ENCODE measurements around the gene STK10.
A peak's percentile ranks its signal among the peaks of the same experiment; 100 is the strongest.

Gene STK10

DNA sequence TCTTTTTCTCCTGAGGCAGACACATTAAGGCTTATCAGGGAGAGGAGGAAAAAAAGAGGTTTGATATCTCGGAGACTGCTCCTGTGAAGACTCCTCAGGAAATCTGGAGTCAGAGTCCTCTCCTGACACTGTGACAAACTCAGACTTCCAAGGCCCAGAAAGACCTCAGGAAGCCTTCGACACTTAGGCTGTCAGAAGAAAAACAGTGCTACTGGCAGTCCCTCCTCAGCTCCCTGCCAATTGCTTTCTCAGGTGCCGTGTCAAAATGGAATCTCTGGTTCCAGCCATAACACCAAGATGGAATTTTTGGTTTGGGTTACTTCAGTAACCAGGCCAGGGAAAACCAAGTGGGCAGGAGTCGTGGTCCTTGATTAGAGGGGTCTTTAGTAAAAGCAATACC is 4.1 kb downstream of the STK10 start:
- no peak overlapping the region for H3K4me3 ChIP-seq
- H3K9me3 ChIP-seq (ENCODE audit: low read depth, low read length) = no peaks in the 10 kb centered on the region
- H3K9ac ChIP-seq (ENCODE audit: insufficient read length) = no peak overlapping the region
- TF ChIP-seq FOXP2 (optimal IDR thresholded peaks at IDR 0.05; ENCODE audit: control extremely low read depth, extremely low read length, insufficient read depth) = no peak
- no peak for TF ChIP-seq EZH2 (IDR thresholded peaks at IDR 0.05)
- no peak for TF ChIP-seq POLR2AphosphoS5 (IDR thresholded peaks at IDR 0.05; ENCODE audit: borderline replicate concordance, low read depth, low read length)
- no peak overlapping the region for H3K27ac ChIP-seq
- DNase-seq (ENCODE audit: low read depth, low spot score) = no peak
- no peaks in the 10 kb centered on the region for H3K36me3 ChIP-seq (ENCODE audit: insufficient read depth, low read length)

GRCh38 chr5:172182291-172182690 is 5.7 kb downstream of the STK10 start:
- H3K9ac ChIP-seq (ENCODE audit: insufficient read length) = no peak overlapping the region
- no peaks in the 10 kb centered on the region for H3K9me3 ChIP-seq (ENCODE audit: low read depth, low read length)
- no peaks in the 10 kb centered on the region for H3K36me3 ChIP-seq (ENCODE audit: insufficient read depth, low read length)
- no peak overlapping the region for H3K27ac ChIP-seq
- TF ChIP-seq EZH2 (IDR thresholded peaks at IDR 0.05) (no peak), FOXP2 (optimal IDR thresholded peaks at IDR 0.05; ENCODE audit: control extremely low read depth, extremely low read length, insufficient read depth) (no peak), POLR2AphosphoS5 (IDR thresholded peaks at IDR 0.05; ENCODE audit: borderline replicate concordance, low read depth, low read length) (no peak)
- no peak for DNase-seq (ENCODE audit: low read depth, low spot score)
- H3K4me3 ChIP-seq = no peak overlapping the region

GRCh38 chr5:172180936-172181335 is 7.1 kb downstream of the STK10 start:
- no peak overlapping the region for H3K4me3 ChIP-seq
- no peak for DNase-seq (ENCODE audit: low read depth, low spot score)
- H3K9me3 ChIP-seq (ENCODE audit: low read depth, low read length) = no peaks in the 10 kb centered on the region
- no peak overlapping the region for H3K9ac ChIP-seq (ENCODE audit: insufficient read length)
- TF ChIP-seq FOXP2 (optimal IDR thresholded peaks at IDR 0.05; ENCODE audit: control extremely low read depth, extremely low read length, insufficient read depth) (no peak), EZH2 (IDR thresholded peaks at IDR 0.05) (no peak), POLR2AphosphoS5 (IDR thresholded peaks at IDR 0.05; ENCODE audit: borderline replicate concordance, low read depth, low read length) (no peak)
- H3K27ac ChIP-seq = no peak overlapping the region
- H3K36me3 ChIP-seq (ENCODE audit: insufficient read depth, low read length) = no peaks in the 10 kb centered on the region

DNA sequence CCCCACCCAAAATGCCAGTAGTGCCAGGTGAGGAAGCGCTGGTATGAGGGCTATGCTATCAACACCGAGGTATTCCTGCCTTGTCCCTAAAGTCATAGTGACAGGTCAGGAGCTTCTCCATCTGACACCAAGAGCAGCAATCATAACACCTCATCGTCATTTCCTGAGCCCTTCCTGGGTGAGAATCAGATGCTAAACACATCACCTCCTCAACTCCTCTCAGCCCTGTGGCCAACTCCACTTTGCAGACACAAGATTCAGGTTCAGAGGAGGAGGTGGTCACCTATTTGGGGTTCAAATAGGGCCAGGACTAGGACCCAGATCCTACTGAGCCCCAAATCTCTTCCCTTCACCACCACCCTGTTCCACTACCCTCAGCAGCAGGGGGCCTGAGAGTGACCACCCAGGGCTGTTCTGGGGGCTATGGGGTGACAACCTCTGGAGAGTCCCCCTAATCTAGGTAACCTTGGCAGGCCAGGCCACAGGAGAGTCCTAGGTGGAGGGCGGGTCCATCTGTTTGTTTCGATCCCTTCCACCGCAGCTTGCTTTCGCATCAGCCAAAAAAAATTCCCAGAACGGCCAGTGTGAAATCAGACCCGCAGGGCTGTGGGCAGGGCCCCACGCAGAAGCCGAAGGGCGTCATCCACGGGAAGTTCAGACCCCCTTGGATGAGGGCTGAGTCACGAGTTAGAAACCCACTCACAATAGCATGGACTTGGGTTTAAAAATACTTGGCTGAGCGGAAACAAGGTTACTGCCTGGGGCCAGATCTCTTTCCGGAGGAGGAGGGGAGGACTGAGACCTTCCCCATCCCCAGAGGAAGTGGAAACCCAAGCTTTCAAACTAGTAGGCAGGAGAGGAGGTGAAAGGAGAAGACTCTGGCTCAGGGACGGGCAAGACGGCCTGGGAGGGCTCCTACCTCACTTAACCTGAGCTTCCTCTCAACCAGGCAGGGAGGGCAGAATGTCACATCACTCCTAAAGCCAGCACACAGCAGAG is 8.7 kb downstream of the STK10 start:
- Histone ChIP-seq H3K36me3 (ENCODE audit: insufficient read depth, low read length) (no peaks in the 10 kb centered on the region), H3K27ac (peak overlapping the region; percentile 80), H3K9ac (ENCODE audit: insufficient read length) (peak overlapping the region; percentile 51), H3K4me3 (peak overlapping the region; percentile 65), H3K9me3 (ENCODE audit: low read depth, low read length) (no peaks in the 10 kb centered on the region)
- peak; percentile 62 for DNase-seq (ENCODE audit: low read depth, low spot score)
- TF ChIP-seq POLR2AphosphoS5 (IDR thresholded peaks at IDR 0.05; ENCODE audit: borderline replicate concordance, low read depth, low read length) = peak; percentile 65
- no peak for TF ChIP-seq EZH2 (IDR thresholded peaks at IDR 0.05)
- peak; percentile 27 for TF ChIP-seq FOXP2 (optimal IDR thresholded peaks at IDR 0.05; ENCODE audit: control extremely low read depth, extremely low read length, insufficient read depth)

GRCh38 chr5:172178301-172178987 is 9.6 kb downstream of the STK10 start:
- H3K27ac ChIP-seq = no peak overlapping the region
- no peak overlapping the region for H3K4me3 ChIP-seq
- no peak for TF ChIP-seq POLR2AphosphoS5 (IDR thresholded peaks at IDR 0.05; ENCODE audit: borderline replicate concordance, low read depth, low read length)
- TF ChIP-seq FOXP2 (optimal IDR thresholded peaks at IDR 0.05; ENCODE audit: control extremely low read depth, extremely low read length, insufficient read depth) = no peak
- TF ChIP-seq EZH2 (IDR thresholded peaks at IDR 0.05) = no peak
- H3K9me3 ChIP-seq (ENCODE audit: low read depth, low read length) = no peaks in the 10 kb centered on the region
- H3K9ac ChIP-seq (ENCODE audit: insufficient read length) = no peak overlapping the region
- no peaks in the 10 kb centered on the region for H3K36me3 ChIP-seq (ENCODE audit: insufficient read depth, low read length)
- DNase-seq (ENCODE audit: low read depth, low spot score) = no peak

DNA sequence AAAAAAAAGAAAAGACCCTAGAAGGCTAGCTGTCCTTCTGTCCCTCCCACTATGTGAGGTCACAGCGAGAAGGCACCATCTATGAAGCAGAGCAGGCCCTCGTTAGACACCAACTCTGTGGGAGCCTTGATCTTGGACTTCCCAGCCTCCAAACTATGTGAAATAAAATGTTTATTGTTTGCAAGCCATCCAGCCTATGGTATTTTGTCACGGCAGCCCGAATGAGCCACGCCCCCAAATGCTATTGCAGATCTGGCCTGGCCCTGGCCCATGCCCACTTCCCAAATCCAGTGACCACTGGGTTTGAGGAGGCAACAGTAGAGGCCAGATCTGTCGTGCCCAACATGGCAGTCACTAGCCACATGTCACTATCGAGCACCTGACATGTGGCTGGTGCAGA is 10.8 kb downstream of the STK10 start:
- no peaks in the 10 kb centered on the region for H3K9me3 ChIP-seq (ENCODE audit: low read depth, low read length)
- no peak overlapping the region for H3K4me3 ChIP-seq
- no peak overlapping the region for H3K9ac ChIP-seq (ENCODE audit: insufficient read length)
- TF ChIP-seq FOXP2 (optimal IDR thresholded peaks at IDR 0.05; ENCODE audit: control extremely low read depth, extremely low read length, insufficient read depth) (no peak), EZH2 (IDR thresholded peaks at IDR 0.05) (no peak), POLR2AphosphoS5 (IDR thresholded peaks at IDR 0.05; ENCODE audit: borderline replicate concordance, low read depth, low read length) (no peak)
- no peak for DNase-seq (ENCODE audit: low read depth, low spot score)
- no peaks in the 10 kb centered on the region for H3K36me3 ChIP-seq (ENCODE audit: insufficient read depth, low read length)
- no peak overlapping the region for H3K27ac ChIP-seq

- H3K36me3 ChIP-seq (ENCODE audit: insufficient read depth, low read length) = no peaks in the 10 kb centered on the region
- DNase-seq (ENCODE audit: low read depth, low spot score) = no peak
- no peaks in the 10 kb centered on the region for H3K9me3 ChIP-seq (ENCODE audit: low read depth, low read length)
- TF ChIP-seq POLR2AphosphoS5 (IDR thresholded peaks at IDR 0.05; ENCODE audit: borderline replicate concordance, low read depth, low read length) (peak; percentile 55), FOXP2 (optimal IDR thresholded peaks at IDR 0.05; ENCODE audit: control extremely low read depth, extremely low read length, insufficient read depth) (no peak), EZH2 (IDR thresholded peaks at IDR 0.05) (no peak)
- H3K9ac ChIP-seq (ENCODE audit: insufficient read length) = no peak overlapping the region
- H3K27ac ChIP-seq = no peak overlapping the region
- H3K4me3 ChIP-seq = no peak overlapping the region
These were observed 12.7 kb downstream of the STK10 start for GRCh38 chr5:172175263-172175719.

GRCh38 chr5:172173564-172174153 is 14.4 kb downstream of the STK10 start:
- Histone ChIP-seq H3K4me3 (no peak overlapping the region), H3K36me3 (ENCODE audit: insufficient read depth, low read length) (no peaks in the 10 kb centered on the region), H3K9me3 (ENCODE audit: low read depth, low read length) (no peaks in the 10 kb centered on the region), H3K27ac (peak overlapping the region; percentile 35; the same call in 1 of the 2 replicates), H3K9ac (ENCODE audit: insufficient read length) (no peak overlapping the region)
- no peak for TF ChIP-seq EZH2 (IDR thresholded peaks at IDR 0.05)
- no peak for TF ChIP-seq FOXP2 (optimal IDR thresholded peaks at IDR 0.05; ENCODE audit: control extremely low read depth, extremely low read length, insufficient read depth)
- no peak for TF ChIP-seq POLR2AphosphoS5 (IDR thresholded peaks at IDR 0.05; ENCODE audit: borderline replicate concordance, low read depth, low read length)
- DNase-seq (ENCODE audit: low read depth, low spot score) = no peak

All from SK-N-MC (cell line).